Central memory CD8-positive, alpha-beta T cell (primary cell): ENCODE data around the gene AHSG.
"Not testable (repeated sequence)": the region's sequence is repeated elsewhere in the genome, so short reads cannot be mapped to it uniquely, and the experiment has no call there.

Experiments
- ATAC-seq: fragments of 150-1000 bp; cut with Tn5 transposase; replicated peaks from 2 replicates; pipeline ENCODE4 v1.10.0; 2022; ENCODE audit warnings: mild to moderate bottlenecking, moderate FRiP score, moderate number of reproducible peaks; ENCODE audit not compliant: poor library complexity, severe bottlenecking; ENCODE audit errors: extremely low read depth
- DNase-seq, 2 donors: peaks; one replicate each; pipeline ENCODE4 v3.0.0; 2021; ENCODE audit warnings: low spot score in 2 of 2
- H3K27ac Mint-ChIP-seq: one replicate; pipeline ENCODE4 v1.8.0; 2022; ENCODE audit warnings: low read depth, mild to moderate bottlenecking, moderate library complexity, mixed read lengths
- H3K27me3 Mint-ChIP-seq: one replicate; pipeline ENCODE4 v1.8.0; 2022; ENCODE audit warnings: mixed read lengths
- H3K36me3 Mint-ChIP-seq: one replicate; pipeline ENCODE4 v1.8.0; 2022; ENCODE audit warnings: mild to moderate bottlenecking, moderate library complexity, mixed read lengths; ENCODE audit not compliant: insufficient read depth
- H3K4me1 Mint-ChIP-seq: one replicate; pipeline ENCODE4 v1.8.0; 2022; ENCODE audit warnings: mixed read lengths
- H3K4me3 Mint-ChIP-seq: one replicate; pipeline ENCODE4 v1.8.0; 2022; ENCODE audit warnings: mild to moderate bottlenecking, moderate library complexity, mixed read lengths
- H3K9me3 Mint-ChIP-seq: one replicate; pipeline ENCODE4 v1.8.0; 2022; ENCODE audit warnings: mixed read lengths

AHSG gene

DNA sequence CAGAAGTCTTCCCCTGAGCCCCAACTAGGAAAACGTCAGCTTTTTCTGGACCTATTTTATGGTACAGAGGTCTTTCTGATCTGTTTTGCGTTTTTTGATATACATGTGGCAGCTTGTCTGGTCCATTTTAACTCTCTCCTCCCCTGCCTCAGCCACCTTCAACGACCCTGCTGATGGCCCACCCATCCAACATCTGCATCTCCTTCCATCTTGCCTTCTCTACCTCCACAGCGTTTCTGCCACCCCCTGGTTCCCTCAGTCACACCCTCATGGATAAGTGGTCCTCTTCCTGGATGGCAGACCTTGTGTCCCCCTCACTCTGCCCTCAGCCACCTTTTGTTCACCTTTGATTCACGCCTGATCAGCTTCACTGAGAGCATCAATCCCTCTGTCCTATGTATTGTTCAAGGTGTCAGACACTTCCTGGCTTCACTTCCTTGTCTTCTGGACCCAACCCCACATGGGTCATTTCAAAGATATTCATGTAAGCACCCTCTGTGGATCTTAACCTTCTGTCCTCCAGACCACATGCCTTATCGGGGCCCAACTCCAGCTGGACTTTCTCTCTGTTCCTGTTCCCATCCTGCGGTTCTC, 13.5 kb downstream of the AHSG start:
- H3K36me3 Mint-ChIP-seq: no peaks in the 10 kb centered on the region
- no peaks in the 10 kb centered on the region for H3K9me3 Mint-ChIP-seq
- peaks cover 28% of the 10 kb centered on the region for H3K27me3 Mint-ChIP-seq
- ATAC-seq: no peak
- H3K4me3 Mint-ChIP-seq: no peak overlapping the region
- DNase-seq: no peak
- H3K27ac Mint-ChIP-seq: no peak overlapping the region
- no peaks in the 10 kb centered on the region for H3K4me1 Mint-ChIP-seq

DNA sequence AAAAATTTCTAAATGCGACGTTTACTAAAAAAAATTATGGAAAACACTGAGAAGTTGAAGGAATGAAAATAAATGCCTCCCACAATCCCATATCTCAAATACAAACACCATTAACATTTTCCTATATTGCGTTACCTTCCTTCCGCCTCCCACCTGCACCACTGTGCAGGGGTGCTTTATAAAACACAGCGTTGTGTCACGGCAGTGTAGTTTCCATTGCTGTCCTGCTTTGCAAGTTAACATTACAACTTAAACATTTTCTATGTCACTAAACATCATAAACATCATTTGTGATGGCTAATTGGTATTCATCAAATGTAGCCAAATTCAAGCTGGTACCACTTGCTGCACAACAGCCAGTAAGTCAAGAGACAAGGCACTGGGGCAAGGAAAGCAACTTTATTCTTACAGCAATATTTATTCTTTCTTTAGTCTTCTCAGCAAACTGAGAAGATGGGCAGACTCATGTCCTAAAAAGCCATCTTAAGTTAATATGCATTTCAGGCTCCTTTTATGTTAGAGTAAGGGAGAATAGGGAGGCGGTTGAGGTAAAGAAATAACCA, 15.1 kb downstream of the AHSG start:
- Mint-ChIP-seq H3K4me1 (no peaks in the 10 kb centered on the region), H3K9me3 (no peaks in the 10 kb centered on the region), H3K27me3 (peaks cover 19% of the 10 kb centered on the region), H3K27ac (no peak overlapping the region), H3K36me3 (no peaks in the 10 kb centered on the region), H3K4me3 (no peak overlapping the region)
- no peak for ATAC-seq
- DNase-seq: no peak

DNA sequence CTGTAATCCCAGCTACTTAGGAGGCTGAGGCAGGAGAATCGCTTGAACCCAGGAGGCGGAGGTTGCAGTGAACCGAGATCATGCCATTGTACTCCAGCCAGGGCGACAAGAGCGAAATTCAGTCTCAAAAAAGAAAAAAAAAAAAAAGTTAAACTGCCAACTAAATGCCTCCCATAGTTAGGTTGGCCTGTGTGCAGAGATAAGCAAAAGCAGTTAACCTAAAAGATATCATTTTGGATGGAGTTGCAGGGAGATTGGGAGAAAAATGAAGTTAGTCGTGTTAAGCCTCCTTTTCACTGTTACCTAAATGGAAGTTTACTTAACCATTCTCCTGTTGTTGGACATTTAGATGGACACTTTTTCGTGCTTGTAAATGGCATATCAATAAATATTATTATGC, 15.9 kb downstream of the AHSG start:
- no peak for DNase-seq
- Mint-ChIP-seq H3K27ac (no peak overlapping the region), H3K27me3 (peaks cover 16% of the 10 kb centered on the region), H3K36me3 (no peaks in the 10 kb centered on the region), H3K4me3 (no peak overlapping the region), H3K9me3 (no peaks in the 10 kb centered on the region), H3K4me1 (no peaks in the 10 kb centered on the region)
- no peak for ATAC-seq

DNA sequence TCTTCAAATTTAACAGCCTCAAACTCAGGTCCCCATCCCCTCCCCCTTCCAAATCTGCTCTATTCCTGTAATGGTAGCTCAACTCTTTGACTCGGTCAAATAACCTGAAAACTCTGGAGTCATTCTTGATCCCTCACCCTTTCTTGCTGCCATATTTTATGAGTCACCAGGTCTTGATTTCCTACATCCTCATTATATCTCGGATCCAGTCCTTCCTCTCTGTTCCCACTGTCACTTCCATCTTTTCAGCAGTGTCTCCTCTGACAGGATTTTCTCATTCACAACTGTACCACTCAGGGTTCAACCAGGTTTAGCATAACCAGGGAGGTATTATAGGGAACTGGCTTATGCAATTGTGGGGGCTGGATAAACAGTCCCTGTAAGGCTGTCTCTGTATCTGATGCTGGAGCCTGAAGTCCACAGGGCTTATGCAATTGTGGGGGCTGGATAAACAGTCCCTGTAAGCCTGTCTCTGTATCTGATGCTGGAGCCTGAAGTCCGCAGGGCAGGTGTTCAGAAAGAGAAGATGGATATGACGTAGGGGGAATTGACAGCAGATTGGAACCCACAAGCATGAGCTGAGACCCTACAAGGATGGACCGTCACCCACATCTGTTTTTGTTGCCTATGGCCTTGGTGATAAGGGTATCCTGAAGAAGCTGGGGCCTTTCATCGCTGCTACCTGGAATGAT, 18.2 kb downstream of the AHSG start:
- no peak overlapping the region for H3K27ac Mint-ChIP-seq
- H3K27me3 Mint-ChIP-seq: peaks cover 17% of the 10 kb centered on the region
- no peaks in the 10 kb centered on the region for H3K9me3 Mint-ChIP-seq
- ATAC-seq (no peak), DNase-seq (no peak)
- no peaks in the 10 kb centered on the region for H3K36me3 Mint-ChIP-seq
- no peak overlapping the region for H3K4me3 Mint-ChIP-seq
- no peaks in the 10 kb centered on the region for H3K4me1 Mint-ChIP-seq

DNA sequence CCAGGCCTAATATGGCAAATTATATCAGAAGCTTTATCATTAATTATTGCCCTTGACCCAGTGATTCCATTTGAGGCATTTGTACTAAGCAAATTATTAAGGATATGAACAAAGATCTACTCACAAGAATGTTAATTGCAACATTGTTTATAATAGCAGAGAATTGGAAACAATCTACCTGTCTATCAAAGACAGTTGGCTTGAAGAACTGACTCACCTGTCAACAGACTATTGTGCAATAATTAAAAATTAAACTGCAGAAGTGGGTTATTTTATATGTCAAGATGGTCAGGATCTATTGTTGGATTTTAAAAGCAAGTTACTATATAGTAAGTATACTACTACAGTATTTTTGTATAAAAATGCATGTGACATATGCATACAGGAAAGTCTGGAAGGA, 20.6 kb downstream of the AHSG start:
- H3K27ac Mint-ChIP-seq: no peak overlapping the region
- ATAC-seq: no peak
- H3K27me3 Mint-ChIP-seq: peaks cover 35% of the 10 kb centered on the region
- DNase-seq: no peak
- H3K4me3 Mint-ChIP-seq: no peak overlapping the region
- no peaks in the 10 kb centered on the region for H3K9me3 Mint-ChIP-seq
- H3K4me1 Mint-ChIP-seq: no peaks in the 10 kb centered on the region
- no peaks in the 10 kb centered on the region for H3K36me3 Mint-ChIP-seq

DNA sequence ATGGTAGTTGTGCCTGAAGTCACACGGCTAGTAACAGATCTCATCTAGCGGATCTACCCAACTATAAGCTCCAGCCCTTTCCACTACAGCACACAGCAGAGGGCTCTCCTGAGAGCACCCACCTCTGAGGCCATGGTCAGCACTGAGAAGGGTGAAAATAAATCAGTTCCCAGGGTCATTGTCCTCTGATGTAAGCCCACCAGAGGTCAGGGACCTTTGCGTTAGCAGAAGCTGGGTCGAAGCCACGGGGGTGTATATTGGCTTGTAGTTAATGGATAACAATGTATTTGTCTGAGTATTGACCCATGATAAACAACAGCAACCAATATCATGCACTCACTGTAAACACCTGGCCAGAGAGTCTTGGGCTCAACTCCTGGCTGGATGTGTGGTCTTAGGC, 21.3 kb downstream of the AHSG start:
- H3K27me3 Mint-ChIP-seq: peaks cover 42% of the 10 kb centered on the region
- H3K9me3 Mint-ChIP-seq, H3K4me1 Mint-ChIP-seq, H3K36me3 Mint-ChIP-seq, H3K27ac Mint-ChIP-seq, DNase-seq, H3K4me3 Mint-ChIP-seq, ATAC-seq: not testable (repeated sequence)

DNA sequence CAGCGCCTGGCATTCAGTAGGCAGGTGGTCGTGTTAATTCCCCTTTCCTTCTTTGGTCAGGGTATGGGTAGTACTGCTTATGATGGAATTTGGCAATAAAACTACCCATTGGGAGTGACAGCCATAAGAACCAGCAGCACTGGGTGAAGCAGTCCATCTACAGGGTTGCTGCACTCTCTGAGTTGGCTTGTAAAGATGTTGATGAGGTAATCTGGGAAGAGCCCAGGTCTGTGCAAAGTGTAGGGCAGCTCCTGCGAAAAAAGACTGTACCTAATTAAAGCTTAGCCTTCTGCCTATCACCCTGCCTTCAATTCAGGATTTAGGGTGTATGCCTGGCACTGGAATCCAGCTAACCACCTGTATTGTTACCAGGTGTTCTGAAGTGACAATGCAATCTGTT, 22.7 kb downstream of the AHSG start:
- no peak overlapping the region for H3K27ac Mint-ChIP-seq
- H3K4me1 Mint-ChIP-seq: no peaks in the 10 kb centered on the region
- no peak for ATAC-seq
- peaks cover 40% of the 10 kb centered on the region for H3K27me3 Mint-ChIP-seq
- DNase-seq: no peak
- no peak overlapping the region for H3K4me3 Mint-ChIP-seq
- no peaks in the 10 kb centered on the region for H3K9me3 Mint-ChIP-seq
- H3K36me3 Mint-ChIP-seq: no peaks in the 10 kb centered on the region

DNA sequence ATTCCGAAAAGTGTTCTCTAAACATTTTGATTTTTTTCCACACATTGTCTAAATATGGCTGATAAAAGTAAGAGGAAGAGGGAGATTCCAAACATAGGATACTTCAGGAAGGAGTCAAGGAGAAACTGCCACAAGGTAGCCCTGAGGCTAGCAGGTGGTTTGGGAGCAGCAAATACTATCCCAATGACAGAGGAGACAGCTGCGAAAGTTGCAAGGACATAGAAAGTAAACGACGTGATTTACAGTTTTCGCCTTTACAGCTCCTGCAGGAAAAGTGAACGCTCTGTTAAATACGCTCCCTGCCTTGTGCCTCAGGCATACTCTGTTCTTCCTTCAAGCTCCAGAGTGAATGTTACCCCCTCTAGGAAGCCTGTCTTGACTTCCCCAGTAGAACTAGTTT, 23.7 kb downstream of the AHSG start:
- ATAC-seq (no peak), DNase-seq (no peak)
- H3K27me3 Mint-ChIP-seq: peaks cover 42% of the 10 kb centered on the region
- H3K36me3 Mint-ChIP-seq: no peaks in the 10 kb centered on the region
- no peak overlapping the region for H3K27ac Mint-ChIP-seq
- no peaks in the 10 kb centered on the region for H3K9me3 Mint-ChIP-seq
- H3K4me1 Mint-ChIP-seq: no peaks in the 10 kb centered on the region
- no peak overlapping the region for H3K4me3 Mint-ChIP-seq

DNA sequence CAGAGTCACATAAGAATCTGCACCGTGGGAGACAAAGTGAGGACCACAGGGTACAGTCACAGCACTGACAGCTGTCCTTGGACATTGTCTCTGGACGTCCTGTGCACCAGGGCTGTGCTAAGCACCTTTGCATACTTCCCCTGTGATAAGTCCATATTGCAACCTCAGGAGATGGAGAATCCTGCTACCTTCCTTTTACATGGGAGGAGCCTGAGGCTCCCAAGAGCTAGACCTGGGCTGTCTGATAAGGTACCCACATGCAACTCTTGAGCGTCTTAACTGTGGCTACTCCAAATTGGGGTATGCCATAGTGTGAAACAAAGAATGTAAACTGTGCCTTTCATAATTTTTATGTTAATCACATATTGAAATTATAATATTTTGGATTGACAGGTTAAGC, 24.8 kb downstream of the AHSG start:
- peaks cover 45% of the 10 kb centered on the region for H3K27me3 Mint-ChIP-seq
- ATAC-seq: no peak

DNA sequence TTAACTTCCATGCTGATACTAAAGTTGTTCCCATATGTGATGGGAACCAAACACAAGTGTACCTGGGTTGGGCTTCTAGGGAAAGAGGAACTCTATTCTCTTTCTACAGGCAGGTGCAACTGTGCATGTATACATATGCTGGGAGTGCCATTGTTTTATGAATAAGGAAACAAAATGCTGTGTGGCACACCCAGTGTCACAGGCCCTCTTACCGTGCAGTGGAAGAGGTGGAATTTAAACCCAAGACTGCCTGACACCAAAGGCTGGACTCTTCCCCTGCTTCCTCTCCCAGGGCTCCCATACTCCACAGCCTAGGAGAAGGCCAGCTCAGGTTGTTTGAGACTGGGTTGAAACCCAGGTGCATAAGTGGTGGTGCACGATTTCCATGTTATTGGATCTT, 25.4 kb downstream of the AHSG start:
- Mint-ChIP-seq H3K9me3 (no peaks in the 10 kb centered on the region), H3K27ac (no peak overlapping the region), H3K36me3 (no peaks in the 10 kb centered on the region), H3K27me3 (peaks cover 45% of the 10 kb centered on the region), H3K4me3 (no peak overlapping the region), H3K4me1 (no peaks in the 10 kb centered on the region)
- DNase-seq (no peak), ATAC-seq (no peak)

More for the DNA sequence above, 24.8 kb downstream of the AHSG start:
- Mint-ChIP-seq H3K4me3 (no peak overlapping the region), H3K36me3 (no peaks in the 10 kb centered on the region), H3K9me3 (no peaks in the 10 kb centered on the region), H3K4me1 (no peaks in the 10 kb centered on the region), H3K27ac (no peak overlapping the region)
- no peak for DNase-seq

DNA sequence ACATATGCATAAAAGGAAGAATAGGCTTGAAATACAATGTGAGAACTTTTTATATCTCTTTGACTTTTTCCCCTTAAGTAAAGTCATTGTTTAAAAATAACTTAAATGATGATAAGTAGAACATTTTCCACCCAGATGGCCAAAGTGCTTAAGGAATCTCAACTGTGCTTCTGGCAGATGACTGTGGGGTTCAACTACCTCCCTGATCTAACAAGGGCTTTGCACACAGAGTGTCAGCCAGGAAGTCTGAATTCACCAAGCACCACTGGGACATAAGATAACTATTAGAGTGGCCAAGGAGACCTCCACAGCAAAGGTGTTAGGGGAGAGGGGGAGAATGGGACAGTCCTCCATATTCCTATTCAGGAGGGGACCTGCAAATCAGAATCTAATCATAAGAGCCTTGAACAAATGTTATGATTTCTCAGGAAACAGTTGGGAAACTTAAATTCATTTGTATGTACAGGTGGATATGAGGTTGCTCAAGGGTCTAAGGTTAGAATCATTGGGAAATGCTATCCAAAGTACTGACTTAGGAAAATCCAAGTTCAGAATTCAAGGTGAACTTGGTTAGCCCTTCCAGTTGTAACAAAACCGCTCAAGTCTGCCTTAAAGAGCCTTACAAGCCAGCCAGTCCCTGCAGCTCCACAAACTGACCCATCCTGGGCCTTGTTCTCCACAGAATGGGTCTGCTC, 27.1 kb downstream of the AHSG start, which contains the start of gene FETUB:
Gene FETUB (plus strand): TSS at position 622 of the 695 bp plus-strand sequence. CDS start 62 bp downstream, at position 684.
- peaks cover 2% of the 10 kb centered on the region for H3K36me3 Mint-ChIP-seq
- H3K27me3 Mint-ChIP-seq: peaks cover 58% of the 10 kb centered on the region
- H3K9me3 Mint-ChIP-seq: no peaks in the 10 kb centered on the region
- no peak within 1 kb of the TSS for H3K27ac Mint-ChIP-seq
- no peaks in the 10 kb centered on the region for H3K4me1 Mint-ChIP-seq
- ATAC-seq: no peak
- no peak for DNase-seq
- H3K4me3 Mint-ChIP-seq: no peak within 1 kb of the TSS

DNA sequence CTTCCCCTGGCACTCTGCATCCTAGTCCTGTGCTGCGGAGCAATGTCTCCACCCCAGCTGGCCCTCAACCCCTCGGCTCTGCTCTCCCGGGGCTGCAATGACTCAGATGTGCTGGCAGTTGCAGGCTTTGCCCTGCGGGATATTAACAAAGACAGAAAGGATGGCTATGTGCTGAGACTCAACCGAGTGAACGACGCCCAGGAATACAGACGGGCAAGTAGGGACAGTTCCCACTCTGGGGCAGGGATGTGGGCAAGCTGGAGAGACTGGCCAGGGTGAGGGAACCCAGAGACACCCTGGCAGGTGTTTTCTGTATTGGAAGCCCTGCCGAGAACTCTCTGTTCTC, 27.6 kb downstream of the AHSG start:
- Mint-ChIP-seq H3K4me1 (no peaks in the 10 kb centered on the region), H3K36me3 (peaks cover 2% of the 10 kb centered on the region), H3K27me3 (peaks cover 63% of the 10 kb centered on the region), H3K27ac (no peak overlapping the region), H3K4me3 (no peak overlapping the region), H3K9me3 (no peaks in the 10 kb centered on the region)
- no peak for DNase-seq
- no peak for ATAC-seq

DNA sequence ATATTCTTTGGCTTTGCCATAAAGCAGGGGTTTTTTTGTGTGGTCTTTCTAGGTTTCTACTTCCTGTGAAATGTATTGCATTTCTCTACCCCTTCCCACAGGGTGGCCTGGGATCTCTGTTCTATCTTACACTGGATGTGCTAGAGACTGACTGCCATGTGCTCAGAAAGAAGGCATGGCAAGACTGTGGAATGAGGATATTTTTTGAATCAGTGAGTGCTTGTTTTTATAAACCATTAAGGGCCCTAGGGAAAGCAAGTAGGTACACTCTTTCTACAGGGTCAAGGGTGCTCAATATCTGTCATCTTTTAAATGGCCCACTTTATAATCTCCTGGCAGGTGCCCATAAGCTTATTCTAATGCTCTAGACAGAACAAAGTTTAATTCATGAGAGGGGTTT, 28.1 kb downstream of the AHSG start:
- no peak overlapping the region for H3K27ac Mint-ChIP-seq
- H3K9me3 Mint-ChIP-seq: no peaks in the 10 kb centered on the region
- H3K4me3 Mint-ChIP-seq: no peak overlapping the region
- ATAC-seq: no peak
- H3K36me3 Mint-ChIP-seq: peaks cover 2% of the 10 kb centered on the region
- peaks cover 68% of the 10 kb centered on the region for H3K27me3 Mint-ChIP-seq
- no peak for DNase-seq
- no peaks in the 10 kb centered on the region for H3K4me1 Mint-ChIP-seq
